ENCODE results near the gene CALM1.

The CALM1 gene

DNA sequence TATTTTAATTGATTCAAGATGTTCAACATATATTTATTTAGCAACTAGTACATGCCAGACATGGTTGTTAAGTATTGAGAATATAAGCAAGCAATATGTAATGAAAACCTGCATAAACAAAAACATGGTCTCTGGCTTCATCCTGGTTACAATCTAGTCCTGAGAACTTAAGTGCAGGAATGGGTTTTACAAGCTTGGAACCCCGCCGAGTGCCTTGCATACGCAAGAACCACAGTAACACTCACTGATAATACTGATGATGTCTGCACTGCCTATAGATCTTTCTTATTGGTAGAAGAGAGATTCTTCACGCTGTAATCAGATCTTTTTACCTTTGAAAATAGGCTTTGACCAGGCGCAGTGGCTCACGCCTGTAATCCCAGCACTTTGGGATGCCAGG, 22.9 kb upstream of the CALM1 start:
- Histone ChIP-seq H3K9me3 (no peaks in the 10 kb centered on the region), H3K27me3 (no peaks in the 10 kb centered on the region), H3K36me3 (no peaks in the 10 kb centered on the region), H3K27ac (no peak overlapping the region), H3K4me1 (no peaks in the 10 kb centered on the region), H3K4me3 (no peak overlapping the region)
- no peak for TF ChIP-seq CTCF (IDR thresholded peaks at IDR 0.05)
- no peak for DNase-seq
- intact Hi-C loops (cut with DNase I; ENCODE audit: low total_unique reads), result no loop called here

- no peaks in the 10 kb centered on the region for H3K36me3 ChIP-seq
- H3K4me3 ChIP-seq, result no peak overlapping the region
- TF ChIP-seq CTCF (IDR thresholded peaks at IDR 0.05), result no peak
- H3K27me3 ChIP-seq, result no peaks in the 10 kb centered on the region
- H3K9me3 ChIP-seq, result no peaks in the 10 kb centered on the region
- H3K27ac ChIP-seq, result no peak overlapping the region
- intact Hi-C loops (cut with DNase I; ENCODE audit: low total_unique reads), result no loop called here
- DNase-seq, result no peak
- no peaks in the 10 kb centered on the region for H3K4me1 ChIP-seq
Observed at GRCh38 chr14:90374813-90375212, 22.0 kb upstream of the CALM1 start.

GRCh38 chr14:90375934-90376333, 20.9 kb upstream of the CALM1 start:
- no peak for TF ChIP-seq CTCF (IDR thresholded peaks at IDR 0.05)
- H3K27me3 ChIP-seq, result no peaks in the 10 kb centered on the region
- intact Hi-C loops (cut with DNase I; ENCODE audit: low total_unique reads), result no loop called here

DNA sequence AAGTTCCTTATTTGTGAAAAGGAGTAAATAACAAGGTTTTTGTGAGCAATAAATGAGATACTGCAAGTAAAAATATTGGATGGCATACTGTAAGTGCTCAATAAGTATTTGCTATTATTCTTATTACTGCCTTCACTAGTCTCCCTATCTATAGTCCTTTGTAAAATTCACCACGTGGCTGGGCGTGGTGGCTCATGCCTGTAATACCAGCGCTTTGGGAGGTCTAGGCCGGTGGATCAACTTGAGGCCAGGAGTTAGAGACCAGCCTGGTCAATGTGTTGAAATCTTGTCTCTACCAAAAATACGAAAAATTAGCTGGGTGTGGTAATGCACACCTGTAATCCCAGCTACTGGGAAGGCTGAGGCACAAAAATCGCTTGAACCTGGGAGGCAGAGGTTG, 18.6 kb upstream of the CALM1 start:
- no peaks in the 10 kb centered on the region for H3K27me3 ChIP-seq
- H3K4me3 ChIP-seq, result no peak overlapping the region
- intact Hi-C loops (cut with DNase I; ENCODE audit: low total_unique reads), result no loop called here
- no peaks in the 10 kb centered on the region for H3K9me3 ChIP-seq
- TF ChIP-seq CTCF (IDR thresholded peaks at IDR 0.05), result no peak
- no peak for DNase-seq
- H3K36me3 ChIP-seq, result no peaks in the 10 kb centered on the region
- H3K27ac ChIP-seq, result no peak overlapping the region
- peaks cover 0 to 14% (median 5%) of the 10 kb centered on the region in 4 donors for H3K4me1 ChIP-seq

More at GRCh38 chr14:90375934-90376333, 20.9 kb upstream of the CALM1 start:
- H3K4me1 ChIP-seq, result peaks cover 0 to 3% (median under 1%) of the 10 kb centered on the region in 4 donors
- no peak overlapping the region for H3K27ac ChIP-seq
- H3K36me3 ChIP-seq, result no peaks in the 10 kb centered on the region
- DNase-seq, result no peak
- no peaks in the 10 kb centered on the region for H3K9me3 ChIP-seq
- H3K4me3 ChIP-seq, result no peak overlapping the region

- Histone ChIP-seq H3K27me3 (no peaks in the 10 kb centered on the region), H3K9me3 (no peaks in the 10 kb centered on the region), H3K36me3 (no peaks in the 10 kb centered on the region), H3K27ac (no peak overlapping the region), H3K4me1 (peaks cover 0 to 18% (median 6%) of the 10 kb centered on the region in 4 donors), H3K4me3 (no peak overlapping the region)
- TF ChIP-seq CTCF (IDR thresholded peaks at IDR 0.05), result no peak
- DNase-seq, result no peak
- intact Hi-C loops (cut with DNase I; ENCODE audit: low total_unique reads), result no loop called here
Observed at GRCh38 chr14:90379106-90379505, 17.7 kb upstream of the CALM1 start.
